Loucy (cell line): ENCODE measurements around the gene GIPC1.
"Not testable (repeated sequence)": the region's sequence is repeated elsewhere in the genome, so short reads cannot be mapped to it uniquely, and the experiment has no call there.

Experiments used
- H2AFZ ChIP-seq: fragments of 200-600 bp; sonication (generic); 2 replicates; pipeline ENCODE4 v1.6.0; 2016; ENCODE audit warnings: antibody characterized with exemption, mild to moderate bottlenecking, low read length, moderate library complexity
- H3F3A ChIP-seq: fragments of 200-600 bp; 2 replicates; pipeline ENCODE4 v1.6.0; 2016; ENCODE audit warnings: antibody characterized with exemption, low read depth, mild to moderate bottlenecking
- H3K27me3 ChIP-seq: fragments of 200-600 bp; sonication (generic); 2 replicates; pipeline ENCODE4 v1.6.1; 2014; ENCODE audit warnings: low read length, mild to moderate bottlenecking; ENCODE audit not compliant: insufficient read depth, poor library complexity, severe bottlenecking
- H3K36me3 ChIP-seq: fragments of 200-600 bp; sonication (generic); 2 replicates; pipeline ENCODE4 v1.6.1; 2016; ENCODE audit warnings: low read length; ENCODE audit not compliant: insufficient read depth
- H3K4me1 ChIP-seq: fragments of 200-600 bp; sonication (generic); 2 replicates; pipeline ENCODE4 v1.5.1; 2014; ENCODE audit warnings: low read length, mild to moderate bottlenecking; ENCODE audit not compliant: insufficient read depth, poor library complexity, severe bottlenecking
- H3K4me2 ChIP-seq: fragments of 200-600 bp; sonication (generic); 2 replicates; pipeline ENCODE4 v1.6.0; 2014; ENCODE audit warnings: antibody characterized with exemption, low read length, low read depth, mild to moderate bottlenecking; ENCODE audit not compliant: poor library complexity, severe bottlenecking
- H3K4me3 ChIP-seq: fragments of 200-600 bp; sonication (generic); 2 replicates; pipeline ENCODE4 v1.5.1; 2014; ENCODE audit warnings: low read length, mild to moderate bottlenecking, mixed read lengths; ENCODE audit not compliant: poor library complexity, severe bottlenecking
- H3K79me2 ChIP-seq: fragments of 200-600 bp; sonication (generic); 2 replicates; pipeline ENCODE4 v1.6.1; 2014; ENCODE audit warnings: low read length; ENCODE audit not compliant: insufficient read depth
- H3K9ac ChIP-seq: fragments of 200-600 bp; sonication (generic); 2 replicates; pipeline ENCODE4 v1.6.0; 2014; ENCODE audit warnings: mild to moderate bottlenecking, low read depth, low read length, moderate library complexity; ENCODE audit not compliant: poor library complexity, severe bottlenecking
- H3K9me2 ChIP-seq: fragments of 200-600 bp; sonication (generic); replicated peaks from 2 replicates; pipeline ENCODE4 v1.6.1; 2016; ENCODE audit warnings: low read depth, low read length, mixed read lengths
- H3K9me3 ChIP-seq: fragments of 200-600 bp; sonication (generic); 2 replicates; pipeline ENCODE4 v1.6.1; 2014; ENCODE audit warnings: mild to moderate bottlenecking, antibody characterized with exemption, low read length, low read depth; ENCODE audit not compliant: insufficient read depth
- H4K20me1 ChIP-seq: fragments of 200-600 bp; sonication (generic); 2 replicates; pipeline ENCODE4 v1.6.0; 2014; ENCODE audit warnings: antibody characterized with exemption, low read length, mild to moderate bottlenecking; ENCODE audit not compliant: insufficient read depth, poor library complexity, severe bottlenecking
- EZH2phosphoT487 ChIP-seq: fragments of 200-600 bp; IDR thresholded peaks from 2 replicates; pipeline ENCODE4 v1.6.1; 2018; ENCODE audit warnings: antibody characterized with exemption, mild to moderate bottlenecking, moderate library complexity, borderline replicate concordance
- TF ChIP-seq, protein P1 (sequence below): fragments of 200-600 bp; sonication (generic); conservative IDR thresholded peaks from 2 replicates; pipeline ENCODE4 v1.5.1; 2014; ENCODE audit warnings: mild to moderate bottlenecking, antibody characterized with exemption, low read length

Gene GIPC1

DNA sequence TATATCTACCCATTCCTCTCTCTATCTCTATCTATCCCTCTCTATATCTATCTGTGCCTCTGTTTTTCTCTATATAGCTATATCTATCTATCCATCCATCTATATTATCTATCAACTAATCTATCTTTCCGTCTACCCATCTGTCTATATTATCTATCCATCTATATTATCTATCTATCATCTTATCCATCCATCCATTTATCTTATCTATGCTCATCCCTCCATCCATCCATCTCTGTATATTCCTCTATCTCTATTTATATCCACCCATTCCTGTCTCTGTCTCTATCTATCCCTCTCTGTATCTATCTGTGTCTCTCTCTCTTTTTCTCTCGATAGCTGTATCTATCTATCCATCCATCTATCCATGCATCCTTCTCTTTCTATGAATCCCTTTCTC lies 35.0 kb downstream of the GIPC1 start:
- TF ChIP-seq, protein P1, sequence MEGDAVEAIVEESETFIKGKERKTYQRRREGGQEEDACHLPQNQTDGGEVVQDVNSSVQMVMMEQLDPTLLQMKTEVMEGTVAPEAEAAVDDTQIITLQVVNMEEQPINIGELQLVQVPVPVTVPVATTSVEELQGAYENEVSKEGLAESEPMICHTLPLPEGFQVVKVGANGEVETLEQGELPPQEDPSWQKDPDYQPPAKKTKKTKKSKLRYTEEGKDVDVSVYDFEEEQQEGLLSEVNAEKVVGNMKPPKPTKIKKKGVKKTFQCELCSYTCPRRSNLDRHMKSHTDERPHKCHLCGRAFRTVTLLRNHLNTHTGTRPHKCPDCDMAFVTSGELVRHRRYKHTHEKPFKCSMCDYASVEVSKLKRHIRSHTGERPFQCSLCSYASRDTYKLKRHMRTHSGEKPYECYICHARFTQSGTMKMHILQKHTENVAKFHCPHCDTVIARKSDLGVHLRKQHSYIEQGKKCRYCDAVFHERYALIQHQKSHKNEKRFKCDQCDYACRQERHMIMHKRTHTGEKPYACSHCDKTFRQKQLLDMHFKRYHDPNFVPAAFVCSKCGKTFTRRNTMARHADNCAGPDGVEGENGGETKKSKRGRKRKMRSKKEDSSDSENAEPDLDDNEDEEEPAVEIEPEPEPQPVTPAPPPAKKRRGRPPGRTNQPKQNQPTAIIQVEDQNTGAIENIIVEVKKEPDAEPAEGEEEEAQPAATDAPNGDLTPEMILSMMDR: no peak
- TF ChIP-seq EZH2phosphoT487: no peak
- Histone ChIP-seq H3K79me2 (no peaks in the 10 kb centered on the region), H3K4me1 (no peaks in the 10 kb centered on the region), H3K9me2 (no peaks in the 10 kb centered on the region), H3F3A (no peaks in the 10 kb centered on the region), H3K36me3 (peaks cover 50% of the 10 kb centered on the region; the same call in 1 of the 2 replicates), H3K4me3 (no peak overlapping the region), H3K9ac (no peak overlapping the region), H2AFZ (no peak overlapping the region), H4K20me1 (no peaks in the 10 kb centered on the region), H3K27me3 (no peaks in the 10 kb centered on the region), H3K9me3 (no peaks in the 10 kb centered on the region), H3K4me2 (no peak overlapping the region)

DNA sequence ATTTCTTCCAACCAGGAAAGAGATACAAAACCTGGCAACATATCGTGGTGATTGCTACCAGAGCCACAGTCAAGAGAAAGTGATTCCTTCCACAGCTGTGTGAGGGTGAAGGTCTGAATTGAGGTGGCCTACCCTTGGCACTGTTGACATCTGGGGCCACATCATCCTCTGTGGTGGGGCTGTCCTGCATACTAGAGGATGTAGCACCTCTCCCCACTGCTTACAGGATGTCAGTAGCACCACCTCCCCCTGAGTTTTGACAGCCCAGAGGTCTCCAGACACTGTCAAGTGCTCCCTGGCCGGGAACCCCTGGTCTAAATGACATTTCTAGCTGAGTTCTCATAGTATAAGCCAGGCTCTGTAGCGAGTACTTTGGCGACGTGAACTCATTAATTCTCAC lies 36.2 kb downstream of the GIPC1 start:
- Histone ChIP-seq H3K79me2 (no peaks in the 10 kb centered on the region), H3K4me1 (no peaks in the 10 kb centered on the region), H3K36me3 (peaks cover 46% of the 10 kb centered on the region; the same call in 1 of the 2 replicates), H3K9me2 (no peaks in the 10 kb centered on the region), H3K9ac (no peak overlapping the region), H3K27me3 (no peaks in the 10 kb centered on the region), H3F3A (no peaks in the 10 kb centered on the region), H3K4me3 (no peak overlapping the region), H2AFZ (no peak overlapping the region), H3K4me2 (no peak overlapping the region), H3K9me3 (no peaks in the 10 kb centered on the region), H4K20me1 (no peaks in the 10 kb centered on the region)
- TF ChIP-seq, protein P1: no peak
- no peak for TF ChIP-seq EZH2phosphoT487

DNA sequence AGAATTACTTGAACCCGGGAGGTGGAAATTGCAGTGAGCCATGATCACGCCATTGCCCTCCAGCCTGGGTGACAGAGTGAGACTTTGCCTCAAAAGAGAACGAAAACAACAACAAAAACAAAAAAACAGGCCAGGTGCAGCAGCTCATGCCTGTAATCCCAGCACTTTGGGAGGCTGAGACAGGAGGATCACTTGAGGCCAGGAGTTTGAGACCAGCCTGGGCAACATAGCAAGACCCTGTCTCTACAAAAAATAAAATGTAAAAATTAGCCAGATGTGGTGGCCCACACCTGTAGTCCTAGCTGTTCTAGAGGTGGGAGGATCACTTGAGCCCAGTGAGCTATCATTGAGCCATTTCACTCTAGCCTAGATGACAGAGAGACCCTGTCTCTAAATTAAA lies 43.6 kb downstream of the GIPC1 start:
- Histone ChIP-seq H3K36me3 (peaks cover 49% of the 10 kb centered on the region; the same call in 1 of the 2 replicates), H4K20me1 (peaks cover 11% of the 10 kb centered on the region)
- not testable (repeated sequence) for H3F3A ChIP-seq, H3K4me1 ChIP-seq, H3K9me3 ChIP-seq, H3K27me3 ChIP-seq, H2AFZ ChIP-seq, H3K79me2 ChIP-seq, H3K4me2 ChIP-seq, H3K9ac ChIP-seq, H3K9me2 ChIP-seq, H3K4me3 ChIP-seq

DNA sequence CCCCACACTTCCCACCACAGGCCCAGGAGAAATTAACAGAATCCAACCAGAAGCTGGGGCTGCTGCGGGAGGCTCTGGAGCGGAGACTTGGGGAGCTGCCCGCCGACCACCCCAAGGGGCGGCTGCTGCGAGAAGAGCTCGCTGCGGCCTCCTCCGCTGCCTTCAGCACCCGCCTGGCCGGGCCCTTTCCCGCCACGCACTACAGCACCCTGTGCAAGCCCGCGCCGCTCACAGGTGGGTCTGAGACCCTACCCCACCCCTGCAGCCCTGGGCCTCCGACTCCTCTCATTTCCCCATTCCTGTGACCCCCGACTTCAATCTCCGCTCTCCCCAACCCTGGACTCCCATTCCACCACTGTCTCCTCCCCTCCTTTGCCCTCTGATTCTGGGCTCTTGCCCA lies 45.1 kb downstream of the GIPC1 start:
- no peak overlapping the region for H3K4me3 ChIP-seq
- H3K4me2 ChIP-seq: no peak overlapping the region
- H3K9ac ChIP-seq: no peak overlapping the region
- no peaks in the 10 kb centered on the region for H3K4me1 ChIP-seq
- no peaks in the 10 kb centered on the region; the same call in 1 of the 2 replicates for H3K79me2 ChIP-seq
- no peaks in the 10 kb centered on the region for H3F3A ChIP-seq
- TF ChIP-seq, protein P1: no peak
- TF ChIP-seq EZH2phosphoT487: no peak
- peaks cover 11% of the 10 kb centered on the region for H4K20me1 ChIP-seq
- peaks cover 63% of the 10 kb centered on the region; the same call in 1 of the 2 replicates for H3K36me3 ChIP-seq
- no peak overlapping the region for H2AFZ ChIP-seq
- H3K9me3 ChIP-seq: no peaks in the 10 kb centered on the region
- H3K9me2 ChIP-seq: no peaks in the 10 kb centered on the region
- no peaks in the 10 kb centered on the region for H3K27me3 ChIP-seq
